Measurements from ENCODE around the gene ADAMTS10. TPM values are rescaled to one million over a fixed set of nuclear protein-coding genes. Genes with fewer than 3 reads are reported as not detected.

The ADAMTS10 gene
- total and polyA plus RNA-seq, 10 of the 15 experiments (the other 5 are each of a cell fraction or from before 2014, with no cell fraction given): 0.01 to 2.5 (median 0.42) TPM; not detected in 3

- CTCF ChIA-PET: interaction anchor here (1.2 kb wide), 1 partner anchor 63 kb away, joined by 3 read pairs; no protein-coding TSS in a partner anchor
- no peak overlapping the region for H3K27ac ChIP-seq (ENCODE audit: control insufficient read depth, insufficient read depth)
- H3K9me3 ChIP-seq (replicated peaks; ENCODE audit: control insufficient read depth, insufficient read depth, low read length): no peaks in the 10 kb centered on the region; the same call in 2 of the 3 replicates
- ATAC-seq: no peak
- POLR2A ChIA-PET: no interaction called here
- no peaks in the 10 kb centered on the region for H3K4me1 ChIP-seq (ENCODE audit: control insufficient read depth, insufficient read depth, low read length)
- WGBS (ENCODE audit: insufficient coverage, insufficient replicate concordance, low lambda C conversion rate, missing lambda C conversion rate): 2% methylated on average over 7 of the region's 7 CpGs
- H3K4me3 ChIP-seq: no peak overlapping the region
- H3K79me2 ChIP-seq (ENCODE audit: control insufficient read depth, insufficient read depth, low read length): no peaks in the 10 kb centered on the region
- TF ChIP-seq PAX8 (IDR thresholded peaks at IDR 0.05): no peak
- TF ChIP-seq BRCA1 (IDR thresholded peaks at IDR 0.05; ENCODE audit: low read depth, low read length): no peak
- TF ChIP-seq SUPT20H (IDR thresholded peaks at IDR 0.05; ENCODE audit: borderline replicate concordance, control insufficient read depth, low read depth, low read length): no peak
- no peak for TF ChIP-seq YY1 (IDR thresholded peaks at IDR 0.05; ENCODE audit: low read depth, low read length)
- TF ChIP-seq E4F1 (IDR thresholded peaks at IDR 0.05; ENCODE audit: borderline replicate concordance, partially characterized antibody): no peak
- no peak for TF ChIP-seq RUNX3 (IDR thresholded peaks at IDR 0.05; ENCODE audit: low read length)
- TF ChIP-seq SIX5 (IDR thresholded peaks at IDR 0.05; ENCODE audit: low read depth, low read length, severe bottlenecking): no peak
- TF ChIP-seq IRF5 (IDR thresholded peaks at IDR 0.05; ENCODE audit: borderline replicate concordance): no peak
- no peak for TF ChIP-seq HDAC2 (IDR thresholded peaks at IDR 0.05)
- TF ChIP-seq CEBPB (IDR thresholded peaks at IDR 0.05; ENCODE audit: borderline replicate concordance in 1 of 2, low read depth in 2 of 2, low read length in 2 of 2): no peak
- TF ChIP-seq ATF3 (IDR thresholded peaks at IDR 0.05; ENCODE audit: borderline replicate concordance, extremely low read depth, low read depth, low read length): no peak
- TF ChIP-seq JUNB (IDR thresholded peaks at IDR 0.05): no peak
- no peak for TF ChIP-seq USF2 (IDR thresholded peaks at IDR 0.05; ENCODE audit: borderline replicate concordance, low read depth, low read length)
- no peak for TF ChIP-seq SMAD5 (IDR thresholded peaks at IDR 0.05; ENCODE audit: low read depth)
- no peak for TF ChIP-seq SIN3A (IDR thresholded peaks at IDR 0.05; ENCODE audit: low read depth, low read length)
- TF ChIP-seq CHD4 (IDR thresholded peaks at IDR 0.05): no peak
- no TSS peak for BruUV-seq (replicated peaks)
- no peak overlapping the region for H3K4me2 ChIP-seq (ENCODE audit: control insufficient read depth, insufficient read depth)
- intact Hi-C loops (cut with micrococcal nuclease; ENCODE audit: unreplicated experiment) (no loop called here), in situ Hi-C loops (cut with MboI) (no loop called here)
- H3K9ac ChIP-seq (ENCODE audit: control insufficient read depth, insufficient read depth, low read length): no peak overlapping the region
- H3K36me3 ChIP-seq (ENCODE audit: control insufficient read depth in 2 of 2, insufficient read depth in 2 of 2, low read length in 1 of 2): no peaks in the 10 kb centered on the region
- no peaks in the 10 kb centered on the region for H3K27me3 ChIP-seq (replicated peaks in 1 of 2; ENCODE audit: control insufficient read depth in 2 of 2, insufficient read depth in 2 of 2, low read length in 1 of 2)
- RAD21 ChIA-PET (ENCODE audit: unreplicated experiment): no interaction called here
- H4K20me1 ChIP-seq (ENCODE audit: control insufficient read depth, insufficient read depth): no peaks in the 10 kb centered on the region
- SMC1A ChIA-PET (ENCODE audit: uncharacterized antibody, unreplicated experiment): no interaction called here
- DNase-seq (ENCODE audit: low read depth, low spot score): no peak
- no peak for FAIRE-seq
- H2AFZ ChIP-seq (ENCODE audit: control insufficient read depth, low read depth, low read length): no peak overlapping the region
Measured at GRCh38 chr19:8643860-8644653, 33.5 kb upstream of the ADAMTS10 start.
